GM18909 (cell line): ENCODE data around the gene CFAP100.

Experiments
- ATAC-seq: cut with Tn5 transposase; IDR thresholded peaks from one replicate; pipeline ENCODE4 v1.9.1; 2021; ENCODE audit warnings: mild to moderate bottlenecking; ENCODE audit not compliant: unreplicated experiment, poor library complexity

Gene CFAP100

DNA sequence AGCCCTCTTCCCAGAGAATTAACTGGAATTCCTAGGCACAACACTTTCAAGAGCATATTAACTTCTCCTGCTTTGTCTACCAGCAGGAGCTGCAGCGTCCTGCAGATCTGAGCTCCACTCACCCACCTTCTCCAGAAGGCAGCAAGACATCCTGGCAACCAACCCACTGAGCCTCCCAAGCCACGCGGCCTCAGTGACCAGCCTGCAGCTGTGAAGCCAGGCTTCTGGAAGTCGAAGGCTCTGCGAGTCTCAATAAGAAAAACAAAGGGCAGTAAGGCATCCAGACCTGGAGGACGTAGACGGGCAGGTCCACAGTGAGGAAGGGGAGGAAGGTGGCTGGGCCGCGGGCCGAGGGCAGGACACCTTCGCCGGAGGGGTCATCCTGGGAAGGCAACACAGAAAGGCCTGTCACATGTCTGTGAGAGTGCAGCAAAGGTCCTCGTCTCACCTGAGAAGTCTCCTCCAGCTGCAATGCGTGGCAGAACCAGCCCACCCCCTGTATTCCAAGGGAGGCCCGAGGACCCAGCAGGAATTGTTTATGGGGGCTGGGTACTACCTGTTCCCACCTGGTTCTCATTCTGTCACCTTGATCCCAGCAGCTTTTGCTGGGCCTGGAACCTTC lies 44.7 kb downstream of the CFAP100 start:
- no peak for ATAC-seq

DNA sequence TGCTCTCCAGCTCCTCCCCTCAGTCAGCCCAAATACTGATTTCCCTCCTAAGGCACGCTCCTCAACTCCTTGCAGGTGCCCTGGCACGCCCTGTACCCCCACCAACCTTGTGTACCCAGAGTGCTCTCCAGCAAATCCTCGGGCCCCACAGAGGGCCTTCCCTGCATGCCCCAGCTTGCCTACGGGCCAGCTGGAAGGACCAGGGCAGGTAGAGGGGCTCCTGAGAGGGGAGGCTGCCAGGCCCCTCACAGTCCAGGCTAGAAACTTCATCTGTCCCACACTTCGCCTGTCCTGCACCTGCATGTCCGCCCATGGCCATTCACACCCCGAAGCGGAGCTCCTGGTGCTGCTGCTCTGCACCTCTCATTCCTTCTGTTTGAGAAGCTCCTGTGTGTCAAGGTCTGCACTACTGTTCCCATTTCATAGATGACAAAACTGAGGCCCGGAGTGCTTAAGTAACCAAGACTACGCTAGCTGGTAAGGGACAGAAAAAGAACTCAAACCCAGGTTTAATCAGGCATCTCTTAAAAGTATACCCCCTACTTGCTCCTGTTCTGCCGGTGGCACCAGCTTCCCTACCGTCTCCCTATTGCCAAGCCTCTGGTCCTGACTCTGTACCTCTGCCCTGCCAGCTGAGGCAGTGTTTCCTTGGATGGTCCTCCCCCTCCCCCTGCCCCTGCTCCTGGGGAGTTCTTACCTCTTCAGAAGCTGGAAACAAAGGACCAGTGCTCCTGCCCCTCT lies 45.4 kb downstream of the CFAP100 start:
- no peak for ATAC-seq

DNA sequence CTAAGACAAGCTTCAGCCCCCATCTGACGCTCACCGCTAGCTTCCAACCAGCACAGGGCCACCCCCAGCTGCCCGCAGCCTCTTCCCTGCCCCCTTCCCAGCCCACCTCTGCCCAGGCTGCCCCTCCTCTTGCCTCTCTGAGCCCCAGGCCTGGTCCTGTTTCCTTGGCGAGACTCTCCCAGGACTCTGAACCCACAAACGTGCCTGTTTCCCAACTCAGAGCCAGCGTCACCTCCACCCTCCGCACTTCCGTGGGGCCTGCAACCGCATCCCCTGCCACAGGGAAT lies 45.9 kb downstream of the CFAP100 start:
- no peak for ATAC-seq

DNA sequence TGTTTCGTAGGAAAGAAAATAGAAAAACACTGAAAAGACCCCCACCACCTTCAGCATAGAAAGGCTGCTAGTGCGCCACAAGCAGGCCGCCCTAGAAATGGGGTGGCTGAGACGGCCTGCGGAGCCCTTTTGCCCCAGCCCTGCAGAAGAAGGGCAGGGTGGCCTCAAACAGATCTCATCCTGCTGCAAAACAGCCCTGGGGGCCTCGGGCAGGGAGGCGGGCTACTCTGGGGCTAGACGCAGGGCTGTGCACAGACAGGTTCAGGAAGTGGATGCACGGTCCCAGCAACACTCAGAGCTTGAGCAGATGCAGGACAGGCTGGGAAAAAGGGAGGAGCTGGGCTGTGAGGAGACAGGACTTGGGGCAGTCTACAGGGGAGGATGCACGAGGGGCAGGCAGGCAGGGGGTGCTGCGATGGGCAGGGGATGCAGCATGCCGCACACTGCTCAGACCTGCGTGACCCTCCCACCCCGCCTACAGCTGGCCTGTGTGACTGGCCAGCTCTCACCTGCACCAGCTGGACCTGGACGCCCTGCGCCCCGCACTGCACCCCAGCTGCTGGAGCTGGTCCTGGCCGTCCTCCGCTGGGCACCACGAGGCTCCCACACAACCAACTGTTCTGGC lies 46.7 kb downstream of the CFAP100 start:
- no peak for ATAC-seq

DNA sequence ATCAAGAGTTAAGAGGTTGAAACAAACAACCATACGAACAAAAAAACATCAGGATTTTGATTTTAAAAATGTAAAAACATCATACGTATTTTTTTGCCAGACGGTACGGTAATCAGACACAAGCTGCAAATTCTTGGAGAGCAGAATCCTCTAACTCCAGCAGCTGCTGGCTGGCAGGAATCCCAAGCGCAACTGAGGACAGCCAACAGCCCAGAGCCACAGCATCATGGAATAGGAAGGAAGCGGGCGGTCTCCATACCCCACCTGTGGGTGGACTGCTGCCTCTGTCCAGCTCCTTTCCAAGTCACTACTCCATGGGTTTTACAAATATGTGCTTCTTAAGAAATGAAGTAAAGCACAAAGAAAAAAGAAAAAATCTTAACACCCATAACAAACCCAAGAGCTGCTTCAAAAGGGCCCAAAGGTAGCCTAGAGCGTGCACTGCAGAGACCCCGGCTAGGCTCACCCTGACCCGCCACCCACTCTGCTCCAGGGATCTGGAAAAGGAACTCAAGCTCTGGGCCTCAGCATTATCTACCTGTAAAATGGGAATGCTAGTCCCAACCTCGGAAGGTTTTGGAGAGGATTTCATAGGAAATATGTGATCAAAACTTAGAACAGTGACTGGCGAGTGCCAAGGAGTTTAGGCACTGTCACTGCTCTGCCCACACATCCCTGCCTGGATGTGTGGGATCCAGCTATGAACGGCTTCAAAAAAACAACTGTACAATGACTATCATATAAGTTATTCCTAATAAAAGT lies 47.6 kb downstream of the CFAP100 start:
- no peak for ATAC-seq

DNA sequence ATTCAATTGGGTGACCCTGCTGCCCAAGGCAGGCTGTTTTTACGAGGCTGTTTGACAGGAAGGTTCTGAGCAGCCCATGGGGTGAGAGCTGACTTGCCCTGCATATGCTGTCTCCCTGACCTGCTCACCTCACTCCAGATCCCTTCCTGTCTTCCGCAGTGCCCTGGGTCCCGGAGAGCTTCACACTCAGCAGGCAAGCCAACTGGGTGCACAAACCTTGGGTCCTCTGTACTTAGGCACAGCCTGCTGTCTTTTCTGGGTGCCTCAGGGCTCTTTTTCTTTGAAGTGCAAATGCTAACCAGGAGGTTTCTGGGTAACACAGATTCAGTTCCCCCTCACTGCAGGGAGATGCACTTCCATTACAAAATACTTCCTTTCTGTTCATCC lies 48.1 kb downstream of the CFAP100 start:
- ATAC-seq = no peak

DNA sequence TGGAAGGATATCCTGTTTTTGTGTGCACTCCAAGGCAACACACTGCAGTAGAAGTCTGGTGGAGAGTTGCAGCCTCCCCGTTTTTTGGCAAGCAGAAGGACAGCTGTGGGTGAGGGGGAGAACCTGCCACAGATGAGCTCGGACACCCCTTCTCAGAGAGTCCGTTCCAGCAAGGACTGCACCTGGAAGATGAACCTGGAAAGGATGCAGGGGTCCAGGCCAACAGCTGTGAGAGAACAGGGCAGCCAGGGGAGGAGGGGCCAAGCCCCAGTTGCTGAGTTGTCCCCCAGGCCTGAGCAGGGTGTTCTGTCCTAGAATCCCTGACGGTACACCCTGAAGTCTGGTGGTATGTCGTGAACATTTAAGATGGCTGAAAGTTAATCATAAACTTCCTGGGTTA lies 50.8 kb downstream of the CFAP100 start:
- ATAC-seq = no peak

DNA sequence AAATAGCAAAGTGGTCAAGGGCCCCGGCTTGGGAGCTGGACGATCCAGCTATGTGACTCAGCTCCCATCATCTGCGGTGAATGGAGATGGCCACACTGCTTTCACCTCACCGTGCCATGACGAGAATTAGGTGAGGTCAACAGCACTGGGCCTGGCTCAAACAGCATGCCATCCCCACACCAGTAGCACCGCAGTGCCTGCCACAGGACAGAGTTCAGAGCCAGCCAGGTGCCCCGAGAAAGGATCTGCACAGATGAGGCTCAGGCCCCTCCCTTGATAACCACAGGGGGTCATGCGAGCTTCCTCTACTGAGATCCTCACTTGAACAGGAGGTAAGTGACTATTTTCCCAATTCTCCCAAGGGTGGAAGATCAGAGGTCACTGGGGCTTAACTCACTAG lies 51.6 kb downstream of the CFAP100 start:
- no peak for ATAC-seq

DNA sequence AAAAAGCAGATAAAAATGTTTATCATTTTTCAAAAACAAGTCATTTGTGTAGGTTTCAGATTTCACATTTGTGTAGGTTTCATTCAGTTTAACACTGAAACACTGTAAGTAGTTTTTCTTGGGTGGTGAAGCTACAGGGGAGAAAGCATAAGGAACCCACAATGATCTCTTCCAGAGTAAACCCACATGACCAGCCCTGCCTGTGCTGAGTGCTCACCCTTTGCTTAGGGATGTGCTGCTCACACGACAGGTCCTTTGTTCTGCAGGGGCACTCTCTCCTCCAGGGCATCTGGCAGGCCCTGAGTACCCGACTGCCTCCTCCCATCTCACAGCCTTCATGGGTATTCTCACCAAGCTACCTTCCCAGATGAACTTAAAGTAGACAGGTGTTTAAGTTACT lies 52.1 kb downstream of the CFAP100 start:
- ATAC-seq = no peak

DNA sequence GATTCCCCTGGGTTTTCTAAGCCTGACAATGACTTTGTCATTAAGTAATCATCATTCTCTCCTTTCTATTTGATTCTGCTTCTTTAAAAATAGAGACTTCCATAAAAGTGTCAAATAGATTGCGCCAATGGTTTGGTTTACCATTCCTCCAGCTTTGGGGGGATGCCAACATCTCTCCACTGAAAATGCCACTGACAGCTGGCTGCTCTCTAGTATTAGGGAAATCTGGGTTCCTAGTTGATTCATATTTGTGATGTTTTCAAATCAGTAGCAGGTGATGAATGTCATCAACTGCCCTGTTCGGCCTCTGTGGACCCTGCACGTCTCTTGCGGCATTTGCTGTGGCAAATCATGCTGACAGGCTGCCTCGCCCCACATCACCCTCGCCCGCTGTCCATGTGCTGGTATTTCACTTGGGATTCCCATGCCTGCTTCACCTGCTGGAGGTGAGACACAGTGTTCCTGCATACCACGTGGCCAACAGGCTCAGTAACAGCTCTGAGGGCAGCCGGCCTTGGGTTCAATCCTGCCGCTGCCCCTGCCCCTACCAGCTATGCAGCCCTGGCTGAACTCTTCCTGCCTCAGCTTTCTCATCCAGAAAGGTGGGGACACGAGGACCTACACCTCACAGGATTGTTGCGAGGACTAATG lies 52.9 kb downstream of the CFAP100 start:
- ATAC-seq = no peak

DNA sequence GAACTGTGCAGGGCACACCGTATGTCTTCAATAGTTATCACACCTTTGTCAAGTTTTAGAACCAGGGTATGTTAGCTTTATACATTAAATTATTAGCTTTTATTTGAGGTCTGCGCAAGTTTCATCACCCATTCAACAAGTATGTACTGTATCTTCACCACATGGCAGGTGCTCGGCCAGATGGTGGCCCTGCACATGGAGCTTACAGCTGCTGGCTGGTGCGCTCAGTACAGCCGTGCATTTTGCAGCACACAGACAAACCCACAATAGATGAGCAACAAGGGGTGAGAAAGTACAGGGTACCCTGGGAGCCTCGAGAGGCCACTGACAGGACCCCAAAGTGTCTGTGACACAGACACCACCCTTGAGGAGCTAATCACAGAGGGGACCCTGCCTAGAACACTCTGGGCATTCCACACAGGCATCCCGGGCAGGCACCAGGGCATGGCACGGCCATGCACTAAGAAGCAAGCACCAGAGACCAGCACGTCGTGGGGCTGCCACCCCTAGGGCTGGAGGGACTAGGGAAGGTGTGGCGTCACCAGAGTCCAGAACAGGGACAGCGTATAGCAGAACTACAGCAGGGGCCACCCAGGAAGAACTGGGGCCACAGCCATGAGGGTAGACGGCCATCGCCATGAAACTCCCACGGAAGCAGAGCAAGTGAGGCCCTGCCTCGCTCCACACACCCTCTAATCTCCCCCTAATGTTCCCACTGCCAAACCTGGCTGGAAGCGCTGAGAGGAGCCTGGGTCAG lies 53.6 kb downstream of the CFAP100 start:
- ATAC-seq = no peak

DNA sequence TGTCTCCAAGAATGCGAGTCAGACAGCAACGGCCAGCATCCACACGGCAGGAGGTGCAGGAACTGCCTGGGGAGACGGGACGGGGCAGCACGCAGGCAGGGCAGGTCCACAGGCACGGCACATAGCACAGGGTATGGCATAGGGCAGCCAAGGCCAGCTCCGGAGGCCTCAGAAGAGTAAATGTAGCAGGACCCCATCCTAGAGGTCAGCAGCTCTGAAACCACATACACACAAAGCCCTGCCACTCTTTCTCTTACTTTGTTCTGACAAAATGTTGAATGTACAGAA lies 54.1 kb downstream of the CFAP100 start:
- ATAC-seq = no peak

DNA sequence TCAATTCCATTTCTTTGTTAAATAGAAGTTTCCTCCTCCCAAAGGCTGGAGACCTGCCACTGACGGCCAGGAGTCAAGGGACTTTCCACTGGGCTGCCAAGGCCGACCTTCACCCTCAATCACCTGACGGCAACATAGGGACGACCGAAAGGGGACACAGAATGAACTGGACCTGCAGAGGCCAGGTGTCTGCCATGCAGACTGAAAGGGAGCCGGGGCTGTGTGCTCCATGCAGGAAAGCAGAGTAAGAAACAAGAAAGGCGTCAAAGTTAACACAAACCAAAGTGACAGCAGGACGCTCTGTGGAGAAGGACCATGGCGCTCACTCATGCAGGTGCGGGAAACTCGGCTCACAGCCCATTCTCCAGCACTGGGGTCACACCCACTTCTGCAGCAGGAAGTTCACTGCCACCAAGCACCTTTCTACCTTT lies 54.9 kb downstream of the CFAP100 start:
- no peak for ATAC-seq

DNA sequence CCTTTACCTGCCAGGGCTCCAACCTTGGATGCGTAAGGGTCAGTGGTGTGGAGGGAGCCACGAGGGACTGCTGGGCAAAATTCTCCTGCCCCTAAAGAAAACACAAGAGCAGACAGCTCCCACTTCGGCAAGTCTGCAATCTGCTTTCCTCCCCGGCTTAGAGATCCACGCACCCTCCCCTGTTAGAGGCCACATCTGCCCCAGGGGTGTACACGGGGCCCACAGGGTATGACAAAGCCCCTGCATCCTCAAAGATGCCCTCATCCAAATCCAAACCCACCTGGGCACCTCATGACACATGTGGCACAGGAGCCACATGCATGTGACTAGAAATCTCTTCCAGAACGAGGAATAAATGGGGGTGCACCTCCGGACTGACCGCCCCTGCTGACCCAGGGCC lies 55.5 kb downstream of the CFAP100 start:
- ATAC-seq = no peak

DNA sequence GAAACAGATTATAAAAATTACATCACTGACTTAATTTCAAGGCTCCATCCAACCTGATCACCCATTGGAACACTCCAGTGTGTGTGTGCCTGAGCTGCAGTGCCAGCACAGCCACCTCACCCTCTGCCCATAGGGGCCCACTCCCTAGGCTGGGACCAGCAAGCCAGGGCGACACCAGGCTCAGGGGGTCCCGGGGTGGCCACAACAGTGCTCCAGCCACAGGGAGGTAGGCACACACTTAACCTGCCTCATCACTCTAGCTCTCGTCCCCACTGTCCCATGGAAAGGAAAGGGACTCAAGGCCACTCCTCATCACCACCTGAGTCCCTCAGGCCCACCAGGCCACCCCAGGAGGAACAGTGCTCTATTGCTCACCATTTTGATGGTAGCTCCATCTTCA lies 56.0 kb downstream of the CFAP100 start:
- no peak for ATAC-seq

DNA sequence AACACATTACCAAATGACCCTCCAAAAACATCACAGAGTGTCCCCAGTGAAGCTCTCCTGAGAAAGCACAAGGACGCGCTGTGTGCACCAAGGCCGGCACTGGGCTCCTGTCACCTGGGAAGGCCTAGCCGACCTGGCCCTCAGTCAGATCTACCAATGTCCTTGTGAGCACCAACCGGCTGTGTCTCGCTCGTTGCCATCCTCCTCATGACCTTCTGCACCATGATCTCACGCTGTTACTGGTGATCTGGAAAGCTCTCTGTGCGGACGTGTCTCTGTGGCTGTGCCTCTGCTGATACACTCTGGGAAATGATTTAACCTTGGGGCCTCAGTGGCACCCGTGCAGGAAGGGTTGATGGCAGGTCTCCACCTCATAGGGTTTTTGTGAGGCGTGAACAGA lies 56.8 kb downstream of the CFAP100 start:
- no peak for ATAC-seq

DNA sequence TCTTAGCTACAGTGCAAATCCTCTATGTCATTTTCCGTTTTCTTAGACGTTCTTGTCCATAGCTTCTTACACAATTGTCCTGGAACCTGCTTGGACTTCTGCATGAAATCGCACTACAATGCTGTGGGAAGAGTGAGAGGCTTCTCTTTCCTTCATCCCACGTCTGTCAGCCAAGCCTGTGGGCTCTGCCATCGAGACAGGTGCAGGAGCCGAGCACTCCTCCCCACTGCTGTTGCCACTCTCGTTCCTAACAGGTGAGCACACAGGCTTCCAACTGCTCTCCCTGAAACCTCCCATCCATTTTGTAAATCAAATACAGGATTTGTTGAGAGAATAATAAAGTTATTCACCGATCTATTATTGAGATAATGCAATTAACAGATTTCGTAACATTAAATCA lies 57.5 kb downstream of the CFAP100 start:
- no peak for ATAC-seq

DNA sequence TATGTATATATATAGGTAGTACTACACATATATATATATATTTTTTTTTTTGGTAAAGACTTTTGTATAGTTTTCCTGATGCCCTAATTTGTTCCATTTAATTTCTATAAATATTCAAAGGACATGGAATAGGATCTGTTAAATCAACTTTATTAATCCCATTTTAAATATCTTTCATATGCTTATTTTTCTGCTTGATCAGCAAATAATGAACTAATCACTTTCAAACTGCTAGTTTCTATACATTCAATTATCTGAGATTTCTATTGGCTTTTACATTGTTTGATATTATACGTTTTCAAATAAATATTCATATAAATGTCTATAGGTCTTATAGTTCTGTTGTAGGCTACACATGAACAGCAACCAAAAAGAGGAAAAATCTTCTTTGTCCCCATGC lies 59.3 kb downstream of the CFAP100 start:
- no peak for ATAC-seq

DNA sequence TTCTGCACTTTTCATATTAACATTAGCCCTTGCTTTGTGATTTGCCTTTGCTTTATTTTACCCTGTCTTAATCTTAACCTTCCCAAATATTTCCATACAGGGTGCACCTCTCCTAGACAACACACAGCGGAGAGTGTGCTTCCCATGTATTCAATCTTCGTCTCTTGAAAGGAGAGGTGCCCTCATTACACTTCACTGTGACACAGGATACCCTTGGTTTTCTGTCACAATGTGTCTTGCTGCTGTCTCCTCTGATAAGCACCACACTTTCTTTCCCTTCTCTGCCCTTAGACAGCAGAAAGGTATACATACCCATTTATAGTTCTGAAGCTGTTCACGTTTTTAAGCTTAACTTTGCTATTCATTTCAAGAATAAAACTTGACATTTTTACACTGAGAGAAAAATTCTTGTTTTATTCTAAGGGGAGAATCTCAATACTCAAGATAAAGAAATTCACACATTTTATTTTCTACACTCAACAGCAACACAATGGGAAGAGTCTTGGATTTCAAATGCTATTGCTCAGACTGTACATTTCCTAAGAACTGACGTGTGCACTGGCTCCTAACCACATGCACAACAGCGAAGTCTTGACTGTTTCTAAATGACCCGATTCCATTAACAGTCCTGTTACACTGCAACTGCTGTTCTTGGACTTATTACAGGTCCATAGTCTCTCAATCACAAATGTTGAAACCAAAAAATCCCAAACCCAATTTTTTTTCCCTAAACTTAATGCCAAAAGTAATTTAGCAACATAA lies 59.9 kb downstream of the CFAP100 start:
- no peak for ATAC-seq

DNA sequence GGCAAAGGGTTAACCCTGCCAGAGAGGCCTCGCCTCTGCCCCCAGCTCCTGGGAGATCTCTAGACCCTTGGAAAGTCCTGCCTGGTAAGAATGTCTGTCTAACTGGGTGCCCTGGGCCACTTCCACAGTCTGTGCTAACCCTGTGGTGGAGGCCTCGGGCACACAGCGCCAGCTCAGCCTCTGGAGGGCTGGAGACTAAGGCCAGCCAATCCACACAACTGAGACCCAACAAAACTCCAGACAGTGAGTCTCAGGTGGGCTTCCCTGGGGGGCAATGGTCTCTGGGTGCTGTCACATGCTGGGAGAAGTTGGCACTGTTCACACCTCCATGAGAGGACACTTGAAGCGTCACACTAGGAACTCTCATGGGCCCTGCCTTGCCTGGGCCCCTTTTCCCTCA lies 61.5 kb downstream of the CFAP100 start:
- no peak for ATAC-seq
